Ascending aorta (tissue), 2 donors: ENCODE results near the gene GCDH. TPM values are rescaled to one million over a fixed set of nuclear protein-coding genes. Genes with fewer than 3 reads are reported as not detected.

Source experiments
- DNase-seq, 2 donors: peaks; one replicate each; pipeline ENCODE4 v3.0.0-alpha.2; 2019; ENCODE audit warnings: low spot score in 2 of 2
- H3K27ac ChIP-seq, 2 donors: fragments of 200-600 bp; sonication (generic); one replicate each; pipeline ENCODE4 v1.5.1; 2016 to 2017; ENCODE audit warnings: mild to moderate bottlenecking in 1 of 2
- H3K27me3 ChIP-seq: fragments of 200-600 bp; sonication (generic); one replicate; pipeline ENCODE4 v1.5.1; 2017
- H3K36me3 ChIP-seq, 2 donors: fragments of 200-600 bp; sonication (generic); one replicate each; pipeline ENCODE4 v1.5.1; 2016
- H3K4me1 ChIP-seq, 2 donors: fragments of 200-600 bp; sonication (generic); one replicate each; pipeline ENCODE4 v1.5.1; 2016 to 2017; ENCODE audit warnings: mild to moderate bottlenecking in 1 of 2
- H3K4me3 ChIP-seq, 2 donors: fragments of 200-600 bp; sonication (generic); one replicate each; pipeline ENCODE4 v1.5.1; 2016 to 2017; ENCODE audit warnings: mild to moderate bottlenecking in 1 of 2
- H3K9me3 ChIP-seq, 2 donors: fragments of 200-600 bp; sonication (generic); one replicate each; pipeline ENCODE4 v1.5.1; 2016
- intact Hi-C: fragments of 100-400 bp; cut with DNase I; formaldehyde crosslinking; loops from one replicate; pipeline ENCODE4 v1.15.1; 2023
- total RNA-seq: library from RNA; depleted of rRNA; stranded (reverse); fragments of >200 nt; gene quantifications from one replicate; pipeline ENCODE4 v1.1.0, GENCODE V29; 2016
- TF ChIP-seq, protein P1 (sequence below), 3 experiments: fragments of 200-600 bp in 2 of 3; fragments of 450-650 bp in 1 of 3; sonication (generic) in 2 of 3; IDR thresholded peaks; one replicate each; pipeline ENCODE4 v1.5.1; 2016 to 2019; ENCODE audit warnings: antibody characterized with exemption in 3 of 3, mild to moderate bottlenecking in 1 of 3, moderate library complexity in 1 of 3

Gene GCDH
- total RNA-seq, 1 donor from 2014 or later = 20.6 TPM

- Histone ChIP-seq H3K4me3 (no peak overlapping the region), H3K36me3 (peaks cover 69 to 72% of the 10 kb centered on the region in 2 donors), H3K4me1 (peaks cover 14 to 27% of the 10 kb centered on the region in 2 donors), H3K27ac (peak overlapping the region in 1 of 2 donors; percentile 31), H3K27me3 (no peaks in the 10 kb centered on the region), H3K9me3 (no peaks in the 10 kb centered on the region)
- DNase-seq = no peak
- TF ChIP-seq, protein P1, sequence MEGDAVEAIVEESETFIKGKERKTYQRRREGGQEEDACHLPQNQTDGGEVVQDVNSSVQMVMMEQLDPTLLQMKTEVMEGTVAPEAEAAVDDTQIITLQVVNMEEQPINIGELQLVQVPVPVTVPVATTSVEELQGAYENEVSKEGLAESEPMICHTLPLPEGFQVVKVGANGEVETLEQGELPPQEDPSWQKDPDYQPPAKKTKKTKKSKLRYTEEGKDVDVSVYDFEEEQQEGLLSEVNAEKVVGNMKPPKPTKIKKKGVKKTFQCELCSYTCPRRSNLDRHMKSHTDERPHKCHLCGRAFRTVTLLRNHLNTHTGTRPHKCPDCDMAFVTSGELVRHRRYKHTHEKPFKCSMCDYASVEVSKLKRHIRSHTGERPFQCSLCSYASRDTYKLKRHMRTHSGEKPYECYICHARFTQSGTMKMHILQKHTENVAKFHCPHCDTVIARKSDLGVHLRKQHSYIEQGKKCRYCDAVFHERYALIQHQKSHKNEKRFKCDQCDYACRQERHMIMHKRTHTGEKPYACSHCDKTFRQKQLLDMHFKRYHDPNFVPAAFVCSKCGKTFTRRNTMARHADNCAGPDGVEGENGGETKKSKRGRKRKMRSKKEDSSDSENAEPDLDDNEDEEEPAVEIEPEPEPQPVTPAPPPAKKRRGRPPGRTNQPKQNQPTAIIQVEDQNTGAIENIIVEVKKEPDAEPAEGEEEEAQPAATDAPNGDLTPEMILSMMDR (IDR thresholded peaks at IDR 0.05) = no peak
- intact Hi-C loops = loop anchor here (5.0 kb wide), 1 partner anchor 156 kb away; the partner anchor contains the start of gene JUNB
These were observed 57.0 kb downstream of the GCDH start for GRCh38 chr19:12947702-12948611.

GRCh38 chr19:12948612-12949362 is 57.8 kb downstream of the GCDH start:
- H3K36me3 ChIP-seq = peaks cover 68 to 71% of the 10 kb centered on the region in 2 donors

More at GRCh38 chr19:12948612-12949362, 57.8 kb downstream of the GCDH start:
- intact Hi-C loops = loop anchor here (5.0 kb wide), 1 partner anchor 156 kb away; the partner anchor contains the start of gene JUNB
- Histone ChIP-seq H3K27me3 (no peaks in the 10 kb centered on the region), H3K9me3 (no peaks in the 10 kb centered on the region), H3K4me3 (no peak overlapping the region), H3K4me1 (peaks cover 20 to 30% of the 10 kb centered on the region in 2 donors), H3K27ac (peak overlapping the region in 1 of 2 donors; percentile 31)
- no peak for DNase-seq
- TF ChIP-seq, protein P1 (IDR thresholded peaks at IDR 0.05) = no peak

Other genes starting within 250 kb of the GCDH start
- 36.3 TPM for gene MAN2B1, start 224.4 kb upstream of the GCDH start, total RNA-seq
- gene WDR83, start 224.4 kb upstream of the GCDH start, total RNA-seq = 12.0 TPM
- 160 TPM for gene DHPS, start 209.3 kb upstream of the GCDH start, total RNA-seq
- gene GNG14, start 203.2 kb upstream of the GCDH start, total RNA-seq = not detected
- gene FBXW9, start 194.5 kb upstream of the GCDH start, total RNA-seq = 7.6 TPM
- gene TNPO2, start 167.2 kb upstream of the GCDH start, total RNA-seq = 82.6 TPM
- 338 TPM for gene TRIR, start 156.5 kb upstream of the GCDH start, total RNA-seq
- 43.6 TPM for gene GET3, start 153.7 kb upstream of the GCDH start, total RNA-seq
- not detected for gene BEST2, start 139.4 kb upstream of the GCDH start, total RNA-seq
- 58.5 TPM for gene HOOK2, start 115.6 kb upstream of the GCDH start, total RNA-seq
- 3,581 TPM for gene JUNB, start 99.7 kb upstream of the GCDH start, total RNA-seq
- gene PRDX2, start 89.4 kb upstream of the GCDH start, total RNA-seq = 259 TPM
- gene THSD8, start 89.1 kb upstream of the GCDH start, total RNA-seq = not detected
- 3.4 TPM for gene RNASEH2A, start 84.6 kb upstream of the GCDH start, total RNA-seq
- not detected for gene RTBDN, start 56.6 kb upstream of the GCDH start, total RNA-seq
- gene MAST1, start 52.6 kb upstream of the GCDH start, total RNA-seq = 2.0 TPM
- gene DNASE2, start 9.7 kb upstream of the GCDH start, total RNA-seq = 76.8 TPM
- not detected for gene KLF1, start 4.0 kb upstream of the GCDH start, total RNA-seq
- gene SYCE2, start 28.1 kb downstream of the GCDH start, total RNA-seq = not detected
- 21.3 TPM for gene FARSA, start 42.6 kb downstream of the GCDH start, total RNA-seq
- 297 TPM for gene CALR, start 47.4 kb downstream of the GCDH start, total RNA-seq
- 146 TPM for gene RAD23A, start 54.7 kb downstream of the GCDH start, total RNA-seq
- 42.7 TPM for gene GADD45GIP1, start 66.1 kb downstream of the GCDH start, total RNA-seq
- gene DAND5, start 78.4 kb downstream of the GCDH start, total RNA-seq = not detected
- gene NFIX, start 104.3 kb downstream of the GCDH start, total RNA-seq = 76.5 TPM
- gene LYL1, start 211.7 kb downstream of the GCDH start, total RNA-seq = 46.7 TPM
- gene TRMT1, start 225.6 kb downstream of the GCDH start, total RNA-seq = 17.3 TPM
- 35.5 TPM for gene NACC1, start 227.1 kb downstream of the GCDH start, total RNA-seq